ENCODE measurements around the gene PIP. TPM values are rescaled to one million over a fixed set of nuclear protein-coding genes. Genes with fewer than 3 reads are reported as not detected.

Gene PIP
- total and polyA plus RNA-seq, 2 donors (not counting 3 experiments of a cell fraction or from before 2014, with no cell fraction given), result not detected

DNA sequence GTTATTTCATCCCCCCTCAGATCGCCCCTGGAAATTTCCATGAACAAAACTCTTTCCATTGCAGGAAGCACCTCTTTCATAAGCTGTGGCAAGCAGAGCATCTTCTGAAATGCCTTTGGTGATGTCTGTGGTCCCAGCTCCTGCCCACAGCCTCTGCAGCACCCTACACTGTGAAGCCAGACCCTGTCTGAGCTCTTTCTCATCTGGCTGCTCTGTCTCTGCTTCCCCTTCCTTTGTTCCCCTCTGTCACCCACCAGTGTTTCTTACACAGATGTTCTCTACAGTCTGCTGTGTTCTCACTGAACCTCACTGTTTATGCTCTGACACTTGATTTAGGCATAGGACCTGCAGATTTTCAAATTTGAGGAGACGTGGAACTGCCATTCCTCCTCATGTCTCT, 49.5 kb downstream of the PIP start:
- Histone ChIP-seq H3K9me3 (replicated peaks; ENCODE audit: control insufficient read depth, insufficient read depth, low read length) (no peaks in the 10 kb centered on the region), H3K4me3 (replicated peaks in 1 of 3; ENCODE audit: insufficient read depth in 1 of 3, low read depth in 1 of 3, low read length in 3 of 3) (no peak overlapping the region), H4K20me1 (replicated peaks; ENCODE audit: control insufficient read depth, extremely low read depth, insufficient read depth, low read length) (no peaks in the 10 kb centered on the region), H3K9ac (replicated peaks; ENCODE audit: extremely low read depth, insufficient read depth, low read length) (no peak overlapping the region), H2AFZ (ENCODE audit: low read depth, low read length) (no peak overlapping the region), H3K36me3 (ENCODE audit: control insufficient read depth in 2 of 2, extremely low read depth in 1 of 2, insufficient read depth in 2 of 2, low read length in 2 of 2) (no peaks in the 10 kb centered on the region), H3K9me1 (replicated peaks; ENCODE audit: control insufficient read depth, extremely low read depth, insufficient read depth, low read length) (no peaks in the 10 kb centered on the region), H3K27me3 (ENCODE audit: control insufficient read depth in 2 of 2, insufficient read depth in 2 of 2, low read length in 2 of 2) (peaks cover 0 to 2% of the 10 kb centered on the region in 2 experiments), H3K27ac (ENCODE audit: insufficient read depth, low read depth, low read length) (no peak overlapping the region), H3K79me2 (ENCODE audit: control insufficient read depth, insufficient read depth, low read length) (no peaks in the 10 kb centered on the region), H3K4me1 (ENCODE audit: control insufficient read depth, extremely low read depth, insufficient read depth, low read length) (no peaks in the 10 kb centered on the region), H3K4me2 (ENCODE audit: insufficient read depth, low read length) (no peak overlapping the region)
- DNase-seq (ENCODE audit: low read depth, low spot score), result no peak
- CTCF ChIA-PET, result interaction anchor here (2.6 kb wide), 1 partner anchor 34 kb away, joined by 6 read pairs; no protein-coding TSS in a partner anchor
- FAIRE-seq, result no peak
- POLR2A ChIA-PET, result no interaction called here
- dilution Hi-C loops (cut with MboI; ENCODE audit: extremely low pct_ligation_motif_present, low sequenced_read_pairs) (no loop called here), intact Hi-C loops (cut with micrococcal nuclease) (no loop called here)
- TF ChIP-seq GATA2 (IDR thresholded peaks at IDR 0.05; ENCODE audit: insufficient read depth, insufficient read length, low read depth, low read length) (no peak), POLR2AphosphoS5 (IDR thresholded peaks at IDR 0.05; ENCODE audit: insufficient read depth, low read depth, low read length) (no peak), POLR2A (IDR thresholded peaks at IDR 0.05; ENCODE audit: low read depth, low read length) (no peak), MYC (IDR thresholded peaks at IDR 0.05; ENCODE audit: low read depth, low read length) (no peak), FOS (IDR thresholded peaks at IDR 0.05; ENCODE audit: borderline replicate concordance, insufficient read depth, low read length) (no peak), JUN (IDR thresholded peaks at IDR 0.05; ENCODE audit: borderline replicate concordance, insufficient read depth, insufficient read length, low read depth) (no peak), EZH2 (IDR thresholded peaks at IDR 0.05; ENCODE audit: borderline replicate concordance, low read depth, low read length, severe bottlenecking) (no peak)
- TF ChIP-seq, protein P1, sequence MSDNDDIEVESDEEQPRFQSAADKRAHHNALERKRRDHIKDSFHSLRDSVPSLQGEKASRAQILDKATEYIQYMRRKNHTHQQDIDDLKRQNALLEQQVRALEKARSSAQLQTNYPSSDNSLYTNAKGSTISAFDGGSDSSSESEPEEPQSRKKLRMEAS (IDR thresholded peaks at IDR 0.05; ENCODE audit: insufficient read depth, insufficient read length), result no peak
- TF ChIP-seq, protein P2, sequence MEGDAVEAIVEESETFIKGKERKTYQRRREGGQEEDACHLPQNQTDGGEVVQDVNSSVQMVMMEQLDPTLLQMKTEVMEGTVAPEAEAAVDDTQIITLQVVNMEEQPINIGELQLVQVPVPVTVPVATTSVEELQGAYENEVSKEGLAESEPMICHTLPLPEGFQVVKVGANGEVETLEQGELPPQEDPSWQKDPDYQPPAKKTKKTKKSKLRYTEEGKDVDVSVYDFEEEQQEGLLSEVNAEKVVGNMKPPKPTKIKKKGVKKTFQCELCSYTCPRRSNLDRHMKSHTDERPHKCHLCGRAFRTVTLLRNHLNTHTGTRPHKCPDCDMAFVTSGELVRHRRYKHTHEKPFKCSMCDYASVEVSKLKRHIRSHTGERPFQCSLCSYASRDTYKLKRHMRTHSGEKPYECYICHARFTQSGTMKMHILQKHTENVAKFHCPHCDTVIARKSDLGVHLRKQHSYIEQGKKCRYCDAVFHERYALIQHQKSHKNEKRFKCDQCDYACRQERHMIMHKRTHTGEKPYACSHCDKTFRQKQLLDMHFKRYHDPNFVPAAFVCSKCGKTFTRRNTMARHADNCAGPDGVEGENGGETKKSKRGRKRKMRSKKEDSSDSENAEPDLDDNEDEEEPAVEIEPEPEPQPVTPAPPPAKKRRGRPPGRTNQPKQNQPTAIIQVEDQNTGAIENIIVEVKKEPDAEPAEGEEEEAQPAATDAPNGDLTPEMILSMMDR (IDR thresholded peaks at IDR 0.05; ENCODE audit: extremely low read depth in 1 of 2, insufficient read depth in 1 of 2, low read depth in 1 of 2, low read length in 2 of 2), result no peak
- BruUV-seq (replicated peaks), result no TSS peak
